HepG2 (cell line): ENCODE results near the gene RABL2B. TPM values are rescaled to one million over a fixed set of nuclear protein-coding genes. Genes with fewer than 3 reads are reported as not detected.

Source experiments
- ATAC-seq: fragments of 200-7000 bp; cut with Tn5 transposase; 3 replicates; pipeline ENCODE4 v1.9.1; 2020; ENCODE audit warnings: mild to moderate bottlenecking, moderate library complexity
- BruUV-seq: library from RNA; stranded (reverse); fragments of 400-500 nt; replicated peaks from 2 replicates; lab custom pipeline; 2021; lab: Mats Ljungman, UMichigan
- CTCF ChIA-PET: fragments of 300-600 bp; formaldehyde crosslinking; extraction: SDS; loops from one replicate; lab custom pipeline; 2021; ENCODE audit warnings: low total read pairs, inconsistent platforms, low intra/inter-chr PET ratio; lab: Yijun Ruan, JAX
- POLR2A ChIA-PET: fragments of 350-600 bp; sonication (Branson Sonifier 250); formaldehyde crosslinking; loops from one replicate; lab custom pipeline; 2020; ENCODE audit warnings: antibody characterized with exemption, inconsistent platforms; lab: Yijun Ruan, JAX
- DNase-seq: peaks from one replicate; pipeline ENCODE4 v3.0.0-alpha.2; 2015; ENCODE audit warnings: low spot score
- FAIRE-seq: peaks from 3 replicates; lab custom pipeline; 2011; peaks lifted over from hg19 to GRCh38; lab: Jason Lieb, UNC
- H2AFZ ChIP-seq: one replicate; pipeline ENCODE4 v1.6.1; 2011; ENCODE audit warnings: low read length, inconsistent platforms
- H3K27ac ChIP-seq: fragments of 300-600 bp; 3 replicates; pipeline ENCODE4 v1.8.0; 2011; ENCODE audit warnings: mixed run types, mild to moderate bottlenecking, mixed read lengths, low read length, inconsistent platforms; ENCODE audit not compliant: insufficient read depth; ENCODE audit errors: extremely low read length
- H3K27me3 ChIP-seq, 2 experiments: fragments of 200-600 bp in 1 of 2; 2 replicates in 1 of 2; 3 replicates in 1 of 2; pipeline versions ENCODE4 v1.6.0 to v1.8.0; 2011; ENCODE audit warnings: low read length in 2 of 2, mild to moderate bottlenecking in 2 of 2, moderate library complexity in 2 of 2, inconsistent platforms in 1 of 2; ENCODE audit not compliant: insufficient read depth in 2 of 2, control insufficient read depth in 1 of 2
- H3K36me3 ChIP-seq, 2 experiments: fragments of 200-600 bp in 1 of 2; replicated peaks in 1 of 2; 2 replicates in 1 of 2; 3 replicates in 1 of 2; pipeline versions ENCODE4 v1.5.1 to v1.8.0; 2011; ENCODE audit warnings: low read length in 2 of 2, inconsistent platforms in 1 of 2; ENCODE audit not compliant: insufficient read depth in 2 of 2, control insufficient read depth in 1 of 2
- H3K4me1 ChIP-seq: 2 replicates; pipeline ENCODE4 v1.5.1; 2012; ENCODE audit warnings: low read length, inconsistent platforms; ENCODE audit not compliant: insufficient read depth
- H3K4me2 ChIP-seq: 2 replicates; pipeline ENCODE4 v1.6.0; 2011; ENCODE audit warnings: low read depth, low read length, inconsistent platforms
- H3K4me3 ChIP-seq, 3 experiments: fragments of 200-600 bp in 1 of 3; sonication (generic), shearing (Covaris generic) in 1 of 3; replicated peaks in 1 of 3; 2 replicates each; pipeline ENCODE4 v1.5.1; 2011 to 2016; ENCODE audit warnings: low read length in 3 of 3, inconsistent platforms in 2 of 3, low read depth in 2 of 3, mild to moderate bottlenecking in 2 of 3, control low read depth in 1 of 3, mixed read lengths in 1 of 3; ENCODE audit not compliant: insufficient read depth in 1 of 3
- H3K79me2 ChIP-seq: one replicate; pipeline ENCODE4 v1.6.1; 2011; ENCODE audit warnings: low read length, inconsistent platforms; ENCODE audit not compliant: insufficient read depth
- H3K9ac ChIP-seq: 2 replicates; pipeline ENCODE4 v1.6.0; 2011; ENCODE audit warnings: mild to moderate bottlenecking, low read depth, low read length, inconsistent platforms; ENCODE audit not compliant: insufficient read depth
- H3K9me3 ChIP-seq: 2 replicates; pipeline ENCODE4 v1.5.1; 2012; ENCODE audit warnings: mild to moderate bottlenecking, low read length
- H4K20me1 ChIP-seq: 2 replicates; pipeline ENCODE4 v1.6.0; 2011; ENCODE audit warnings: inconsistent platforms, mild to moderate bottlenecking, low read length, moderate library complexity; ENCODE audit not compliant: insufficient read depth
- ETV6 ChIP-seq: sonication (generic); formaldehyde crosslinking; conservative IDR thresholded peaks from 2 replicates; pipeline ENCODE4 v1.4.0; 2020; ENCODE audit warnings: missing genetic modification reagents
- FOXK1 ChIP-seq: sonication (generic); formaldehyde crosslinking; IDR thresholded peaks from 2 replicates; pipeline ENCODE4 v1.4.0; 2020; ENCODE audit warnings: low read depth, missing genetic modification reagents, borderline replicate concordance
- NCOA1 ChIP-seq: sonication (generic); formaldehyde crosslinking; IDR thresholded peaks from 2 replicates; pipeline ENCODE4 v1.9.0; 2021; ENCODE audit warnings: missing genetic modification reagents
- NFE2 ChIP-seq: sonication (generic); formaldehyde crosslinking; IDR thresholded peaks from 2 replicates; pipeline ENCODE4 v1.4.0; 2020; ENCODE audit warnings: missing genetic modification reagents
- NFE2L2 ChIP-seq: fragments of 150-350 bp; IDR thresholded peaks from 2 replicates; pipeline ENCODE4 v1.6.1; 2014; ENCODE audit warnings: low read length
- PLSCR1 ChIP-seq: sonication (generic); formaldehyde crosslinking; IDR thresholded peaks from 2 replicates; pipeline ENCODE4 v1.5.0; 2020; ENCODE audit warnings: missing genetic modification reagents, mild to moderate bottlenecking, borderline replicate concordance
- REXO4 ChIP-seq: sonication (generic); formaldehyde crosslinking; IDR thresholded peaks from 2 replicates; pipeline ENCODE4 v1.8.0; 2022; ENCODE audit warnings: missing genetic modification reagents, mild to moderate bottlenecking, borderline replicate concordance
- ZNF496 ChIP-seq: sonication (generic); formaldehyde crosslinking; IDR thresholded peaks from 2 replicates; pipeline ENCODE4 v1.8.1; 2023; ENCODE audit warnings: mild to moderate bottlenecking, moderate library complexity, missing genetic modification reagents; ENCODE audit not compliant: insufficient replicate concordance
- ZNF574 ChIP-seq: sonication (generic); formaldehyde crosslinking; IDR thresholded peaks from 2 replicates; pipeline ENCODE4 v1.4.0; 2020; ENCODE audit warnings: missing genetic modification reagents
- ZNF776 ChIP-seq: sonication (generic); formaldehyde crosslinking; IDR thresholded peaks from 2 replicates; pipeline ENCODE4 v1.4.0; 2020; ENCODE audit warnings: mild to moderate bottlenecking, missing genetic modification reagents
- ZNF879 ChIP-seq: sonication (generic); formaldehyde crosslinking; IDR thresholded peaks from 2 replicates; pipeline ENCODE4 v1.8.1; 2023; ENCODE audit warnings: missing genetic modification reagents
- WGBS: methylation state at CpG from one replicate; pipeline ENCODE4 v1.1.6; 2017; ENCODE audit warnings: low lambda C conversion rate; 5-methylcytosine and 5-hydroxymethylcytosine counted together
- in situ Hi-C: cut with HindIII; loops from 2 replicates; pipeline ENCODE4 v1.10.0; 2017; ENCODE audit warnings: low pct_unique_long_range_greater_than_20kb; ENCODE audit not compliant: extremely low pct_ligation_motif_present
- intact Hi-C: fragments of 100-400 bp; cut with micrococcal nuclease; formaldehyde crosslinking; loops from one replicate; pipeline ENCODE4 v1.10.0; 2022; ENCODE audit not compliant: unreplicated experiment
- polyA plus RNA-seq, 8 experiments: library from polyadenylated mRNA; depleted of rRNA in 3 of 8; stranded (reverse) in 7 of 8; unstranded in 1 of 8; fragments of >200 nt; fragmentation: Illumina TruSeq in 4 of 8; extraction: Trizol in 4 of 8; gene quantifications; 2 replicates each; pipeline versions ENCODE4 v1.2.1 to v1.2.3, GENCODE V29; 2011 to 2016; ENCODE audit warnings: low read depth in 4 of 8, missing spikeins in 1 of 8, mixed read lengths in 1 of 8; ENCODE audit not compliant: insufficient read depth in 1 of 8
- total RNA-seq, 5 experiments: library from RNA; depleted of rRNA; stranded (reverse); fragments of >200 nt; fragmentation: Illumina TruSeq; extraction: Trizol; gene quantifications; 2 replicates each; pipeline ENCODE4 v1.2.3, GENCODE V29; 2016; ENCODE audit warnings: low read depth in 1 of 5

The RABL2B gene
- total and polyA plus RNA-seq, 2 of the 13 experiments (the other 11 are each of a cell fraction or from before 2014, with no cell fraction given), result 8.0 to 27.9 TPM

GRCh38 chr22:50725597-50725996 lies 57.8 kb downstream of the RABL2B start:
- Histone ChIP-seq H3K36me3 (peaks cover 19 to 38% of the 10 kb centered on the region in 2 experiments), H3K4me3 (no peak overlapping the region), H3K4me2 (no peak overlapping the region), H4K20me1 (no peaks in the 10 kb centered on the region; the same call in 1 of the 2 replicates), H3K4me1 (peaks cover 10% of the 10 kb centered on the region; the same call in 1 of the 2 replicates), H3K9me3 (no peaks in the 10 kb centered on the region), H2AFZ (no peak overlapping the region), H3K9ac (no peak overlapping the region), H3K27me3 (no peaks in the 10 kb centered on the region), H3K27ac (no peak overlapping the region), H3K79me2 (no peaks in the 10 kb centered on the region)
- POLR2A ChIA-PET, result interaction anchor here (0.9 kb wide), 1 partner anchor 26 kb away, joined by 3 read pairs; no protein-coding TSS in a partner anchor
- DNase-seq (no peak), ATAC-seq (no peak), FAIRE-seq (no peak)
- no peak for TF ChIP-seq NCOA1
- CTCF ChIA-PET, result no interaction called here
- BruUV-seq, result no TSS peak
- 95% methylated on average over 3 of the region's 7 CpGs for WGBS
- intact Hi-C loops, result no loop called here
- in situ Hi-C loops, result no loop called here

GRCh38 chr22:50724616-50725015 lies 58.8 kb downstream of the RABL2B start:
- no peak for ATAC-seq
- H2AFZ ChIP-seq, result no peak overlapping the region
- TF ChIP-seq ETV6 (CRISPR knock-in tag) (no peak), ZNF574 (CRISPR knock-in tag) (no peak), FOXK1 (no peak), NFE2L2 (no peak), REXO4 (no peak), ZNF776 (CRISPR knock-in tag) (no peak), ZNF496 (no peak), ZNF879 (CRISPR knock-in tag) (no peak), PLSCR1 (CRISPR knock-in tag) (no peak), NFE2 (no peak)
- H3K27ac ChIP-seq, result no peak overlapping the region
- H3K79me2 ChIP-seq, result no peaks in the 10 kb centered on the region
- POLR2A ChIA-PET, result no interaction called here
- peaks cover 10% of the 10 kb centered on the region; the same call in 1 of the 2 replicates for H3K4me1 ChIP-seq
- no peaks in the 10 kb centered on the region; the same call in 1 of the 2 replicates for H4K20me1 ChIP-seq
- H3K9ac ChIP-seq, result no peak overlapping the region
- no TSS peak for BruUV-seq
- no peak overlapping the region for H3K4me3 ChIP-seq
- FAIRE-seq, result no peak
- H3K27me3 ChIP-seq, result no peaks in the 10 kb centered on the region
- DNase-seq, result no peak
- in situ Hi-C loops (no loop called here), intact Hi-C loops (no loop called here)
- peaks cover 19 to 38% of the 10 kb centered on the region in 2 experiments for H3K36me3 ChIP-seq
- CTCF ChIA-PET, result no interaction called here
- no CpG with 5 or more reads among the region's 8 CpGs for WGBS
- no peaks in the 10 kb centered on the region for H3K9me3 ChIP-seq
- H3K4me2 ChIP-seq, result no peak overlapping the region
